ENCODE results near the gene PRPF6. TPM values are rescaled to one million over a fixed set of nuclear protein-coding genes. Genes with fewer than 3 reads are reported as not detected.
"Not testable (repeated sequence)": the region's sequence is repeated elsewhere in the genome, so short reads cannot be mapped to it uniquely, and the experiment has no call there.

PRPF6 gene
- total and polyA plus RNA-seq, 9 donors: 42.8 to 64.4 (median 57.6) TPM

DNA sequence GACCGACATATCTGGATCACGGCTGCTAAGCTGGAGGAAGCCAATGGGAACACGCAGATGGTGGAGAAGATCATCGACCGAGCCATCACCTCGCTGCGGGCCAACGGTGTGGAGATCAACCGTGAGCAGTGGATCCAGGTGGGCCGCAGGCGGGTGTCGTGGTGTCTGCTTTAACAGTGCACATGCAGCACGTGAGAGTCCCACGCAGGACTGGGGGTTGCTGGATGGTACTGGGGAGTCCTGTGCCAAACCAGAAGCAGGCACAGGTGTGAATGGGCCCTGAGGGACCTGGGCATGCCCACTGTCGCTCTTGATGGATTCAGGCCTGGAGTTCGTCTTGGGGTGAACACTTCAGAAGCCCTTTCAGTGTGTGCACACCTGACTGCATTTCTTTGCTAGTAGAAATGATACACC is 30.4 kb downstream of the PRPF6 start:
- Histone ChIP-seq H3K4me3 (ENCODE audit: low read length) (no peak overlapping the region), H3K4me1 (ENCODE audit: control insufficient read depth, insufficient read depth, low read length) (no peaks in the 10 kb centered on the region), H3K27ac (ENCODE audit: low read length) (no peak overlapping the region), H3K36me3 (ENCODE audit: control insufficient read depth, insufficient read depth, low read length) (peaks cover 67% of the 10 kb centered on the region), H3K27me3 (ENCODE audit: control insufficient read depth, insufficient read depth, low read length) (no peaks in the 10 kb centered on the region), H3K9me3 (replicated peaks; ENCODE audit: control insufficient read depth, low read depth, low read length) (peaks cover 2% of the 10 kb centered on the region)
- no peak for DNase-seq
- 98% methylated on average over 13 of the region's 16 CpGs for WGBS (ENCODE audit: insufficient coverage)

DNA sequence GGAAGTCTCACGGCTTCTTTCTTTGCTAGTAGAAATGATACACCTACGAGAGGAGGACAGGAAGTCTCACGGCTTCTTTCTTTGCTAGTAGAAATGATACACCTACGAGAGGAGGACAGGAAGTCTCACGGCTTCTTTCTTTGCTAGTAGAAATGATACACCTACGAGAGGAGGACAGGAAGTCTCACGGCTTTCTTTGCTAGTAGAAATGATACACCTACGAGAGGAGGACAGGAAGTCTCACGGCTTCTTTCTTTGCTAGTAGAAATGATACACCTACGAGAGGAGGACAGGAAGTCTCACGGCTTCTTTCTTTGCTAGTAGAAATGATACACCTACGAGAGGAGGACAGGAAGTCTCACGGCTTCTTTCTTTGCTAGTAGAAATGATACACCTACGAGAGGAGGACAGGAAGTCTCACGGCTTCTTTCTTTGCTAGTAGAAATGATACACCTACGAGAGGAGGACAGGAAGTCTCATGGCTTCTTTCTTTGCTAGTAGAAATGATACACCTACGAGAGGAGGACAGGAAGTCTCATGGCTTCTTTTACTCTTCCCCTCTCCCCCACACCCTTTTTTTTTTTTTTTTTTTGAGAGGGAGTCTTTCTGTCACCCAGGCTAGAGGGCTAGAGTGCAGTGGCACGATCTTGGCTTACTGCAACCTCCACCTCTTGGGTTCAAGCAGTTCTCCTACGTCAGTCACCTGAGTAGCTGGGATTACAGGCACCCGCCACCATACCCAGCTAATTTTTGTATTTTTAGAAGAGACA is 31.6 kb downstream of the PRPF6 start:
- 100% methylated on average over 2 of the region's 20 CpGs for WGBS (ENCODE audit: insufficient coverage)
- H3K9me3 ChIP-seq (replicated peaks; ENCODE audit: control insufficient read depth, low read depth, low read length); H3K27ac ChIP-seq (ENCODE audit: low read length); H3K4me1 ChIP-seq (ENCODE audit: control insufficient read depth, insufficient read depth, low read length); H3K4me3 ChIP-seq (ENCODE audit: low read length); H3K27me3 ChIP-seq (ENCODE audit: control insufficient read depth, insufficient read depth, low read length); DNase-seq: not testable (repeated sequence)
- H3K36me3 ChIP-seq (ENCODE audit: control insufficient read depth, insufficient read depth, low read length): peaks cover 64% of the 10 kb centered on the region

DNA sequence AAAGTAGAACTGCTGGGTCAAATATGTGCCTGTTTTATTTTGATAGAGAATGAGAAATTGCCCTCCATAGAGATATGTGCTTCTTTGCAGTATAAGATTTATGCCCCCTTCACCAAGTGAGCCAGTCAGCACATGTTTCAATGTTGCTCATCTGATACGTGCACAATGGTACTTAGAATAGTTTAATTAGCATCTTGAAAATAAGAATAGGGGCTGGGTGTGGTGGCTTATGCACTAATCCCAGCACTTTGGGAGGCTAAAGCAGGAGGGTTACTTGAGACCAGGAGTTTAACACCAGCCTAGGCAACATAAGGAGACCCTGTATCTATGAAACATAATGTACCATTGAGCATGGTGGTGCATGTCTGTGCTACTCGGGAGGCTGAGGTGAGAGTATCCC is 34.7 kb downstream of the PRPF6 start:
- Histone ChIP-seq H3K27me3 (ENCODE audit: control insufficient read depth, insufficient read depth, low read length) (no peaks in the 10 kb centered on the region), H3K27ac (ENCODE audit: low read length) (no peak overlapping the region), H3K9me3 (replicated peaks; ENCODE audit: control insufficient read depth, low read depth, low read length) (no peaks in the 10 kb centered on the region), H3K4me1 (ENCODE audit: control insufficient read depth, insufficient read depth, low read length) (no peaks in the 10 kb centered on the region), H3K36me3 (ENCODE audit: control insufficient read depth, insufficient read depth, low read length) (peaks cover 67% of the 10 kb centered on the region), H3K4me3 (ENCODE audit: low read length) (no peak overlapping the region)
- DNase-seq: no peak
- no CpG with 5 or more reads among the region's 2 CpGs for WGBS (ENCODE audit: insufficient coverage)

DNA sequence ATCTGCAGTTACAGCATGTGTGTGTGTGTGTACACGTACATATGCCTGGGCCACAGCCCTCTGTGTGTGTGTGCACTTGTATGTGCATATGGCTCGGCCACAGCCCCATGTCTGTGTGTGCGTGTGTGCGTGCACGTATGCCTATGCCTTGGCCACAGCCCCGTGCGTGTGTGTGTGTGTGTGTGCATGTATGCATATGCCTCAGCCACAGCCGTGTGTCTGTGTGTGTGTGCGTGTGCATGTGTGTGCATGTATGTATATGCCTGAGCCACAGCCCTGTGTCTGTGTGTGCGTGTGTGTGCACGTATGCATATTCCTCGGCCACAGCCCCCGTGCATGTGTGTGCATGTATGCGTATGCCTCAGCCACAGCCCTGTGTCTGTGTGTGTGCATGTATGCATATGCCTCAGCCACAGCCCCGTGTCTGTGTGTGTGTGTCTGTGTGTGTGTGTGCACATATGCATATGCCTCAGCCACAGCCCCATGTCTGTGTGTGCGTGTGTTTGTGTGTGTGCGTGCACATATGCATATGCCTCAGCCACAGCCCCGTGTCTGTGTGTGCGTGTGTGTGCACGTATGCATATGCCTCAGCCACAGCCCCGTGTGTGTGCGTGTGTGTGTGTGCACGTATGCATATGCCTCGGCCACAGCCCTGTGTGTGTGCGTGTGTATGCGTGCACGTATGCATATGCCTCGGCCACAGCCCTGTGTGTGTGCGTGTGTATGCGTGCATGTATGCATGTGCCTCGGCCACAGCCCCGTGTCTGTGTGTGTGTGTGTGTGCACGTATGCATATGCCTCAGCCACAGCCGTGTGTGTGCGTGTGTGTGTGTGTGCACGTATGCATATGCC is 40.4 kb downstream of the PRPF6 start:
- Histone ChIP-seq H3K9me3 (replicated peaks; ENCODE audit: control insufficient read depth, low read depth, low read length) (no peaks in the 10 kb centered on the region), H3K36me3 (ENCODE audit: control insufficient read depth, insufficient read depth, low read length) (peaks cover 81% of the 10 kb centered on the region), H3K4me1 (ENCODE audit: control insufficient read depth, insufficient read depth, low read length) (no peaks in the 10 kb centered on the region), H3K4me3 (ENCODE audit: low read length) (no peak overlapping the region), H3K27ac (ENCODE audit: low read length) (no peak overlapping the region), H3K27me3 (ENCODE audit: control insufficient read depth, insufficient read depth, low read length) (no peaks in the 10 kb centered on the region)
- DNase-seq: no peak
- WGBS (ENCODE audit: insufficient coverage): 98% methylated on average over 34 of the region's 36 CpGs

DNA sequence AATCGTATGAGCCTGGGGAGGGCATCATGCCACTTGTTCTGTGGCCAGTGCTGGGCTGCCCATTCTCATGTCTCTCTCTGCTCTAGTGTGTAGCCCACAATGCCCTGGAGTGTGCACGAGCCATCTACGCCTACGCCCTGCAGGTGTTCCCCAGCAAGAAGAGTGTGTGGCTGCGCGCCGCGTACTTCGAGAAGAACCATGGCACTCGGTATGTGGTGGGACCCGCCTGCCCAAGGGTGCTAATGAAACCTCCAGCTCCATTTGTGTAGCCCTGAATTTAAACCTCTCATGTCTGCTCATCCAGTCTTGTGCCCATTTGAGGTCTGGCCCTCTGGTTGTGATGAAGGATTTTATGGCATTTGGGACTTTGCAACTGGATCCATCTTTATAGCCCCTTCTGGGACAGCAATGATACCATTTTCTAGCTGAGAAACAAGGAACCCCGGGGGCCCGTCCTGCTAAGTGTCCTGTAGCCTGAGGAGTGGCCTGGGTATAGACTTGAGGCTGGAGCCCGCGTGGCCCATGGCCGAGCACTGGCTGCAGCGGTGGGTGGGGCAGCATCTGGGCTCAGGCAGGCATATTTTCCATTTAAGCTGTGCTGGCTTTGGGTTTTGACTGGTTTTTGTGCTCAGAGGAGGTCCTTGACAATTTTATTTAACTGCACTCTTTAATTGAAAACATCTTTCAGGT is 41.9 kb downstream of the PRPF6 start:
- Histone ChIP-seq H3K27ac (ENCODE audit: low read length) (no peak overlapping the region), H3K4me1 (ENCODE audit: control insufficient read depth, insufficient read depth, low read length) (no peaks in the 10 kb centered on the region), H3K9me3 (replicated peaks; ENCODE audit: control insufficient read depth, low read depth, low read length) (no peaks in the 10 kb centered on the region), H3K36me3 (ENCODE audit: control insufficient read depth, insufficient read depth, low read length) (peaks cover 85% of the 10 kb centered on the region), H3K27me3 (ENCODE audit: control insufficient read depth, insufficient read depth, low read length) (no peaks in the 10 kb centered on the region), H3K4me3 (ENCODE audit: low read length) (no peak overlapping the region)
- DNase-seq: no peak
- WGBS (ENCODE audit: insufficient coverage): 91% methylated on average over 16 of the region's 17 CpGs

DNA sequence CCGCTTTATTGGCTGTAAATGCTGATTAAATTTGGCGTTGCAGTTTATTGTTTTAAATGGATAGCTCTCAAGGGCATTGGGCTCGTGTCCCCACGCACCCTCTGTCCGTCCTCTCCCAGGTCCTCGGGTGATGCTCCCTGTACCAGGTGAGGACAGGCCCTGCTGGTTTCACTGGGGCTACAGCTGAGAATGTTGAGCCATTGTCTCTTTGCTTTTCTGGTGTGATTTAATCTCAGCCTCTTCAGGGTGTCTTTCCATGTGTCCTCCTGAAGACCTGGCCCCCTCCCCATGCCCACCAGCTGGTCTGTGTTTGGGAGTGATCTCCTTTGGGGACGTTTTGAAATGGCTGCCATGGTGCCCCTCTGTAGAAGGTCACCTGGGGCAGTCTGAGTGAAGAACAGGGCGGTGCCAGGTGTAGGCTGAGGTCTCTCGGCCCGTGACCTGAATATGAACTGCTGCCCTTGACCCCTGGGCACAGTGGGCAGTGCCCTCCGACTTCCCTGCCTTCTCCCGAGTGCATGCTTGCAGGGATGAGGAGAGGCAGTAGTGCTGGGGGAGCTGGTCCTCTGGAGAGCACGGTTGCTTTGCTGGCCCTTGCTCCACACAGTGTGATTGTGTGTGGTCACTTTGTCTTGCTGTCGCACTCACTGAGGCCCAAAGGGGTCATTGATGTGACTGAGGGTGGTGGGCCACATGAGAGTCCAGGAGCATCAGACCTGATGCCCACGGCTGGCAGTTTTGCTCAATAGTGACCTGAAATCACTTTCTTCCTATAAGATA is 42.6 kb downstream of the PRPF6 start:
- DNase-seq: no peak
- Histone ChIP-seq H3K4me1 (ENCODE audit: control insufficient read depth, insufficient read depth, low read length) (no peaks in the 10 kb centered on the region), H3K27ac (ENCODE audit: low read length) (no peak overlapping the region), H3K36me3 (ENCODE audit: control insufficient read depth, insufficient read depth, low read length) (peaks cover 87% of the 10 kb centered on the region), H3K9me3 (replicated peaks; ENCODE audit: control insufficient read depth, low read depth, low read length) (no peaks in the 10 kb centered on the region), H3K4me3 (ENCODE audit: low read length) (no peak overlapping the region), H3K27me3 (ENCODE audit: control insufficient read depth, insufficient read depth, low read length) (no peaks in the 10 kb centered on the region)
- 86% methylated on average over 6 of the region's 15 CpGs for WGBS (ENCODE audit: insufficient coverage)

DNA sequence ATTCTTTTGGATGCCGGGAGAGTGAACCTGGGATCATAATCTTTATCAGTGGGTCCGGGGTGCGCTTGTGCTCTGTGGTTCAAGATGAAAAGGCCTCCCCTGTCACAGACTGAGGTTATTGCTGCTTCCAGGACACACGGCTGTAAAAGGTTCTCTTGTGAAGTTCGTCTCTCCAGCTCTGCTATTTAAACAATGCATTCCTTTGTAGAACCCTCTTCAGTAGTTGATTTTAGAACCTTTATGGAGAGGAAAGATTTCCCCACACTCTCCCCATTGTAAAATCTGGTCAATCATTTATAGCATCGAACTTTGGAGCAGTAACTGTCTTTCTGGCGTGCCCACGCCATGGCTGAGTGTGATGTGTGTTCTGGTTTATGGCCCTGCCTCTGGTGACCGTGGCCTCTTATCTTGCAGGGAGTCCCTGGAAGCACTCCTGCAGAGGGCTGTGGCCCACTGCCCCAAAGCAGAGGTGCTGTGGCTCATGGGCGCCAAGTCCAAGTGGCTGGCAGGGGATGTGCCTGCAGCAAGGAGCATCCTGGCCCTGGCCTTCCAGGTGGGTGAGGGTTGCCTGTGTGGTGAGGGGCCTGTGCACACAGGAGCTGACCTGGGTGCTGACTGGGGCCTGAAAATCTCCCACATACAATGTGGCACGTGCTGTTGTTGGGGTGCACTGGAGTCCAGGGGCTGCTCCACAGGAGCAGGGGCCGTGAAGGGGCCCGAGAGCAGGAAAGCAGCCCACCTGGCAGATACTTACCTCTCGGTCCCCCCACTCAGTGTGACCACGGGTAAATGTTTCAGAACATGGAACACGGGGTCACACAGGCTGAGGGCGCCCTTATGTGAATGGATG is 43.4 kb downstream of the PRPF6 start:
- Histone ChIP-seq H3K9me3 (replicated peaks; ENCODE audit: control insufficient read depth, low read depth, low read length) (no peaks in the 10 kb centered on the region), H3K4me1 (ENCODE audit: control insufficient read depth, insufficient read depth, low read length) (no peaks in the 10 kb centered on the region), H3K27me3 (ENCODE audit: control insufficient read depth, insufficient read depth, low read length) (no peaks in the 10 kb centered on the region), H3K27ac (ENCODE audit: low read length) (no peak overlapping the region), H3K4me3 (ENCODE audit: low read length) (no peak overlapping the region), H3K36me3 (ENCODE audit: control insufficient read depth, insufficient read depth, low read length) (peaks cover 85% of the 10 kb centered on the region)
- WGBS (ENCODE audit: insufficient coverage): 87% methylated on average over 6 of the region's 17 CpGs
- no peak for DNase-seq

DNA sequence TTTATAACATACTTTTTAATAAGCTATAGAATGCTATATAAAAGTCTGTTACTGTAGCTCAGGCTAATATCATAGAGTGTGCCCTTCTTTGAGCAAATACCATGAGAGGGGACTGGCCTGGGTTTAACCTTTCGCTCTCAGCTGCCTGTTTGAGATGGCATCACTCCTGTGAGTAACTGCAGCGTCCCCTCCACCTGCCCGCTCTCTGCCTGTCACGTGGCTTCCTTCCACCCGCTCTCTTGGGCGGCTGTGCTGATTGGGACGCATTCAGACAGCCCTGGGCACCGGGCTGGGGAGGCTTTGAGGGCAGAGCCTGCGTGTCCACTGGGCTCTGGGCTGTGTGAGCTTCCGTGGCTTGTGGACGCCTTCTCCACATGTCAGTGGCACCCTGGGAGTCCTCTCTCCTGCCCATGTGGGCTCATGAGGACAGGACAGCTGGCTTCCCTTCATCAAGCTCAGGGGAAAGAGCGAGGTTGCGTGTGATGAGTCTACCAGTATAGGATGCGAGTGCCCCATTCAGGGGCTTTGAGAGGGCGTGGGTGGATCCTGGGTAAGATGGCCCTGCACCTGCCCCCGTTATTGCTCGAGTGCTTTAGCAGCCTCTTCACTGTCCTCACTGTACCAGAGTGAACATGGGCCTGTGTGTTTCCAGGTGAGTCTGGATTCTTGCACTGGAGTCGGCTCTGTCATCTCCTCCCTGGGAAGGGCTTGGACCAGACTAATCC is 44.3 kb downstream of the PRPF6 start:
- WGBS (ENCODE audit: insufficient coverage): 92% methylated on average over 17 of the region's 18 CpGs
- no peaks in the 10 kb centered on the region for H3K4me1 ChIP-seq (ENCODE audit: control insufficient read depth, insufficient read depth, low read length)
- no peak overlapping the region for H3K4me3 ChIP-seq (ENCODE audit: low read length)
- H3K36me3 ChIP-seq (ENCODE audit: control insufficient read depth, insufficient read depth, low read length): peaks cover 87% of the 10 kb centered on the region
- H3K9me3 ChIP-seq (replicated peaks; ENCODE audit: control insufficient read depth, low read depth, low read length): no peaks in the 10 kb centered on the region
- no peak overlapping the region for H3K27ac ChIP-seq (ENCODE audit: low read length)
- no peaks in the 10 kb centered on the region for H3K27me3 ChIP-seq (ENCODE audit: control insufficient read depth, insufficient read depth, low read length)
- no peak for DNase-seq
